Stimulated activated CD4-positive, alpha-beta T cell treated with anti-CD3 and anti-CD28 coated beads, TNF-alpha, amount 100 ng/mL, for 4 hours (primary cell): Measurements from ENCODE around the gene ELOVL6.
"Not testable (repeated sequence)": the region's sequence is repeated elsewhere in the genome, so short reads cannot be mapped to it uniquely, and the experiment has no call there.

Experiments
- DNase-seq, 3 experiments: peaks; one replicate each; pipeline ENCODE4 v3.0.0-alpha.2; 2020; ENCODE audit warnings: low read depth in 3 of 3

ELOVL6 gene

DNA sequence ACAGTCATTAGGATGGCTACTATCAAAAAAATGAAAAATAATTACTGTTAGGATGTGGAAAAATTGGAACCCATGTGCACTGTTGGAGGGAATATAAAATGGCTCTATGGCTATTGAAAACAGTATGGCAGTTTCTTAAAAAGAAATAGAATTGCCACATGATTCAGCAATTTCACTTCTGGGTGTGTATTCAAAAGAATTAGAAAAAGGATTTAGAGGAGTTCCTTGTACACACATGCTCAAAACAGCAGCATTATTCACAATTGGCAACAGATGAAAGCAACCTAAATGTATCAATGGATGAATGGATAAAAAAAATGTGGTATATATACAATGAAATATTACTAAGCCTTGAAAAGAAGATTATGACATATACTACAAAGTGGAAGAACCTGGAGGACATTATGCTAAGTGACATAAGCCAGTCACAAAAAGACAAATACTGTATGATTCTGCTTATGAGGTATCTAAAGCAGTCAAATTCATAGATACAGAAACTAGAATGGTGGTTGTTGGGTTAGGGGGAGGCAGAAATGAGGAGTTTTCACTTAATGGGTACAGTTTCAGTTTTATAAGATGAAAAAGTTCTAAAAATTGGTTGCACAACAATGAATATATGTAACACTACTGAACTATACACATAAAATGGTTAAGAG lies 123.2 kb downstream of the ELOVL6 start:
- DNase-seq = no peak

DNA sequence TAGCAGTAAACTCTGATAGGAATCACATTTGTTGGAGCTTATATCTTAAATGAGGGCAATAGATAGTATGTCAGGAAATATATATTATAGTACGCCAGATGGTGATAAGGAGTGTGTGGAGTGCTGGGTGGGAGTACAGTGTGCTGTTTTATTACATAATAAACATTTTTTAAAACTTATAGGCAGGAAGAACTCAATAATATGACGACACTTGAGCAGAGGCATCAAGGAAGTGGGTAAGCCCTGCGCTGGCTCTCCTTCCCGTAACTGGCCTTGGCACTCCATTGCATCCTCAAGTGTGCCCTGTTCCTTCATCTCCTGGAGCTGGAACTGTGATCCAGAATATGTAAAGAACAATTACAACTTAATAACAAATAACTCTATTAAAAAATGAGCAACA lies 123.8 kb downstream of the ELOVL6 start:
- no peak for DNase-seq

- no peak for DNase-seq
These were observed 125.2 kb downstream of the ELOVL6 start for GRCh38 chr4:110073053-110073845.

DNA sequence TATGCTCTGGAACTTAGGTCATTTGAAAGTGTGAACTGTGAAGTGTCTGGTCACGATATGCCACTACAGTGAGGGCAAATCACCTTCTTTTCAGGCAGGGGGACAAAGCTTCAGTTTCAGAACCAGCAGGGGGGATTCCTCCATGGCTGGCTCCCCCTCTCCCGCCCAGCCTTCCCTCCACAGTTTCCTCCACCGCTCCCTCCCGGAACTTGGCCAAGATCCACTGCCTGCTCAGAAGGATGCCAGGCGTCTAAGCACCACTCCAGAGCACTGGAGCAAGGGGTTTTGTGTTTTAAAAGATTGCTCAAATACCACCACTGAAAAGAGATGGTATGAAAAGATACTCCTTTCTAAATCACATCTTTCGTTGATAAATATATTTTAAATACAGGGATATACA lies 126.9 kb downstream of the ELOVL6 start:
- DNase-seq = no peak

DNA sequence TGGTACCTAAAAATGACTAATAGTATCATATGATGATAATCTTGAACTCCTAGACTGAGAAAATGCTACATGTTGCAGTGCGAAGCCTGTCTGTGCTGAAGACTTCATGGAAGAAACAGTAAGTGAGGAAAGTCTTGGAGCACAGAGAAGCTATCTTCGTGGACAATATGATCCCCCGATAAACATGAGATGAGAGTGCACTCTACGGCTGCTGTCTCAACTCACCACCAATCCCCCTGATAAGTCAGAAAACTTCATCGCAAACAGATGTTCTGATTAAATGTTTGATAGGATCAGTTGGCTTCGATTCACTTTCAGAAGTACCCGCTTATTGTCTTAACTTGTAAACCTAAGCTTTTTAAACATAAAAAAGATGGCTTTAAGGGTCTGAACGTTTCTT lies 130.2 kb downstream of the ELOVL6 start:
- DNase-seq = no peak

- no peak for DNase-seq
These were observed 133.5 kb downstream of the ELOVL6 start for GRCh38 chr4:110064934-110065333.

DNA sequence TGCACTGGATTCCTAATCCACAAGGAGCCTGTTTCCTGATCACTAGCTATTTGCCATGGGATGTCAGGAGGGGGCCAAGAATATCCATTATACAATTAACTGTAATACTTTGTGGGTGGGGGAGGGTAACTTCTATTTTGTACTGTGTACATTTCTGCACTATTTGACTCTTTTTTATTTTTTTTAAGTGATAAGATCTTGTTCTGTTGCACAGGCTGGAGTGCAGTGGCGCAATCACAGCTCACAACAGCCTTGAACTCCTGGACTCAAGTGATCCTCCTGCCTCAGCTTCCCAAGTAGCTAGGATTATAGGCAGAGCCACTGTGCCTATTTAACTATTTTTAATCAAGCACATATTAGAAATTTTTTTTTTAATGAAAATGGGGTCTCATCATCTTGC lies 134.1 kb downstream of the ELOVL6 start:
- DNase-seq = no peak

DNA sequence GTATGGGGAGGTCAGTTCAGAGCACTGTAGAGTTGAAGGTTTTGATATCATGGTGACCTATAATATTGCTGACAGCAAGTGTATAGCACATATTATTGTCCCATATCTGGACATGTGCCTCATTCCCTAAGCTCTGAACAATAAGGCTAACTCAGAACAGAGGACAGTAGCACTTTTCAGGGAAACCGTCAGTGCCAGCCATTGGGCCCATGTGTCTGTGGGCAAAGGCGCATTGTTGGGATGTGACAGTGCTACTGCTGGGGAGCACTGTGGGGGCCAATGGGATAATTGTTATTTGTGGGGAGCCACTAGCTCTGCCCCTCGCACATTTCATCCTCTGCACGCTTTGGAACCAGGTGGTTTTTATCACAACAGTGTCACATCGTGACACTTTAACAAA lies 136.2 kb downstream of the ELOVL6 start:
- no peak for DNase-seq

- DNase-seq = no peak
These were observed 137.3 kb downstream of the ELOVL6 start for GRCh38 chr4:110061076-110061475.

DNA sequence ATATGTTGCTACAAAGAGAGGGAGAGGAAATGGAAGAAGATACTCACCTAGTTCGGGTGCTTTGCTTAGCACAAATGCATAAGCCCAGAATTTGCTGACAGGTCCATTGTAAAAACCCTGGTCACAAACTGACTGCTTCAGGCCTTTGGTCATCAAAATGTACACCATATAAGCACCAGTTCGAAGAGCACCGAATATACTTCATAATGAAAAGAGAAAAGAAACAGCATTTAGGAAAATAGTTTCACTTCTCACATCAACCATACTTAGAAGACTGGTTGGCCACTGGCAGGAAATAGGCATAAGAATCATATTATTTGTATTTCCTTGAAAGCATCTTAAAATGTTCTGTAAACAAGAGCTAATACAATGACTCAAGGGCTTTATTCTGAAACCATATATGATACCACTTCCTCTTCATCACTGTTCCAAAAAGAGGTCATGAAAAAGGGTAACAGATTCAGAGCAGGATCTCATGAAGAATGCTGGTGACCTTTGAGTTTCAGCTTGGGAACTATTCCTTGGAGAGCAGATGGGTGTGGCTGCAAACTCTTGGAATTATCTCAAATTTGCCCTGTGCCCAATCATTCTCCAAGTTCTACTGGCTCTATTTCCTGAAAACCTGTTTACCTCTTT lies 138.7 kb downstream of the ELOVL6 start:
- no peak for DNase-seq

GRCh38 chr4:110058677-110059076 lies 139.7 kb downstream of the ELOVL6 start:
- DNase-seq = no peak

GRCh38 chr4:110055158-110055768 lies 143.2 kb downstream of the ELOVL6 start:
- DNase-seq = no peak

- peak in 2 of 3 experiments; percentile 20 to 32 for DNase-seq
These were observed 148.2 kb downstream of the ELOVL6 start for GRCh38 chr4:110049951-110050925.

DNA sequence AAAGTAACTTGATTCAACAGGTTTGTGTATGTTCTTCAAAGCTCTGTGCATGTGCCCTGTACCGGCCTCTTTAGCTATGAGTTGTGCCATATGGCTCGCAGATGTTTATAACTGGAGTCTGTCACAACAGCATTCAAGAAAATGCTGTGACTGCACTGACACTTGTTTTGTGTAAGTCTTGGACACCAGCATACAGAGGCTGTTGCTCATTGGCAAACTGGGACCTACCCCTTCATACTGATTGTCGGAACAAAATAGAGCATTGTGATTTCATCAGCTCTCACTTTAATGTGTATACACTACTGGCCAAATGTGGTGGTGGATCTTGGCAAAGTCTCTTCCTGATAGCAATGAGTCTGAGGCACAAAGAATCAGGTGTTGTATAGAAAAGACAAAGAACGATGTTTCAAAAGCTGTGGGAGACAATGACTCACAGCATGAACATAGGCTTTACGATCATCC lies 151.8 kb downstream of the ELOVL6 start:
- no peak for DNase-seq

GRCh38 chr4:110042545-110043517 lies 155.6 kb downstream of the ELOVL6 start:
- no peak for DNase-seq

- DNase-seq = no peak
These were observed 156.7 kb downstream of the ELOVL6 start for GRCh38 chr4:110041735-110042134.

DNA sequence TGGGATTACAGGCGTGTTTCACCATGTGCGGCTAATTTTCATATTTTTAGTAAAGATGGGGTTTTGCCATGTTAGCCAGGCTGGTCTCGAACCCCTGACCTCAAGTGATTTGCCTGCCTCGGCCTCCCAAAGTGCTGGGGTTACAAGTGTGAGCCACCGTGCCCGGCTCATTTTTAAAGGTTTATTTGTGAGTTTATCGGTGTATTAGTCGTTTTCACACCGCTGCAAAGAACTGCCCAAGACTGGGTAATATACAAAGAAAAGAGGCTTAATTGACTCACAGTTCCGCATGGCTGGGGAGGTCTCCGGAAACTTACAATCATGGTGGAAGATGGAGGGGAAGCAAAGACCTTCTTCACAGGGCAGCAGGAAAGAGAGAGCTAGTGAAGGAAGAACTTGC lies 159.3 kb downstream of the ELOVL6 start:
- not testable (repeated sequence) for DNase-seq

DNA sequence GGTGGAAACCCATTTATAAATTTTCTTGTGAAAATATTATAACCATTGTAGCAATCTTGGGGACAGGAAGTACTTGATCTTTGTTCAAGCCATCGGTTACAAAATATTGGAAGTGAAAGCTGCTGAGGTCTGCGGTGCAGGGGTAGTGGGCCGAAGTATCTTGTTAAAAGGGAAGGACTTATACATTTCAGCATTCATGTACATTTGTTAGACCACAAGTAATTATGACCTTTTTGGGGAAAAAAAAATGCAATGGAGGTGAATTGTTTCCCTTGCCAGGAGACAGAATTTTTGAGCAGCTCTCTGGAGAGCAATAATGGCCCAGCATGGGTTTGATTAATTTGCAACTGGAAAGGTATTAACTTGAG lies 164.4 kb downstream of the ELOVL6 start:
- DNase-seq = no peak

DNA sequence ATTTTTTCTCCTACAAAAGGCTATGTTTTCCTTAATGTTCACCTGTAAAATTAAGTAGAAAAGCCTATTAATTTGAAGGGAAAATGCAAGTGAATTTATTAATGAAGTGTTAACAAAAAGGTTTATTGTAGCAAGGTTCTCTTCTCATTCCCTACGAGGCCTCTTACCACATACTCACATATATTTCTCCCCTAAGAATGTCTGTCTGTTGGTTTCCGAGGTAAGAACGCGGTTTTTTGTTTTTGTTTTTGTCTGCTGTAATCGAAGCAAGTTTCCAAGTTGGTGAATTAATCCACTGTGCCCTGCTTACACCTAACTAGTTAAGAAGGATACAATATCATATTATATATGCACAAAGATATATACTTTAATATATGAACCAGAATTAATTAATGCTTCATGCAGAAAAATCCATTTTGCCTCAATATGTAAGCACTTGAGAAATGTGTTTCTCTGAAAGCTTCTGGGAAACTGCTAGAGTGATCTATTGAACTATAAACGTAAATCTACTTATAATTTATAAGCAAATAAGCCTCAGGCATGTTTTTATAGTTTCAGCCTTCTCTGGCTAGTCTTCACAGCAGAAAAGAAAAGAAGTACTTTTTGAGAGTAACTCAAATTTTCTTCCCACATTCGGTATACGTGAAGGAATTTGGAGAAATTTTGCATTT lies 164.9 kb downstream of the ELOVL6 start:
- DNase-seq = no peak
